ENCODE results near the gene FBXO36.

GRCh38 chr2:229997565-229997964, 75.3 kb downstream of the FBXO36 start:
- TF ChIP-seq SMC3 (IDR thresholded peaks at IDR 0.05; ENCODE audit: low read depth, low read length) (no peak), POLR2A (IDR thresholded peaks at IDR 0.05; ENCODE audit: low read depth, low read length) (no peak), FOS (IDR thresholded peaks at IDR 0.05; ENCODE audit: low read depth, low read length) (no peak), RFX5 (IDR thresholded peaks at IDR 0.05; ENCODE audit: low read depth, low read length) (no peak), USF2 (IDR thresholded peaks at IDR 0.05; ENCODE audit: low read depth, low read length) (no peak), MAFK (IDR thresholded peaks at IDR 0.05; ENCODE audit: low read depth, low read length) (no peak), CEBPB (IDR thresholded peaks at IDR 0.05; ENCODE audit: low read depth, low read length) (no peak), RCOR1 (IDR thresholded peaks at IDR 0.05; ENCODE audit: insufficient replicate concordance, low read length) (no peak), CHD1 (IDR thresholded peaks at IDR 0.05; ENCODE audit: low read depth, low read length) (no peak)
- TF ChIP-seq, protein P1, sequence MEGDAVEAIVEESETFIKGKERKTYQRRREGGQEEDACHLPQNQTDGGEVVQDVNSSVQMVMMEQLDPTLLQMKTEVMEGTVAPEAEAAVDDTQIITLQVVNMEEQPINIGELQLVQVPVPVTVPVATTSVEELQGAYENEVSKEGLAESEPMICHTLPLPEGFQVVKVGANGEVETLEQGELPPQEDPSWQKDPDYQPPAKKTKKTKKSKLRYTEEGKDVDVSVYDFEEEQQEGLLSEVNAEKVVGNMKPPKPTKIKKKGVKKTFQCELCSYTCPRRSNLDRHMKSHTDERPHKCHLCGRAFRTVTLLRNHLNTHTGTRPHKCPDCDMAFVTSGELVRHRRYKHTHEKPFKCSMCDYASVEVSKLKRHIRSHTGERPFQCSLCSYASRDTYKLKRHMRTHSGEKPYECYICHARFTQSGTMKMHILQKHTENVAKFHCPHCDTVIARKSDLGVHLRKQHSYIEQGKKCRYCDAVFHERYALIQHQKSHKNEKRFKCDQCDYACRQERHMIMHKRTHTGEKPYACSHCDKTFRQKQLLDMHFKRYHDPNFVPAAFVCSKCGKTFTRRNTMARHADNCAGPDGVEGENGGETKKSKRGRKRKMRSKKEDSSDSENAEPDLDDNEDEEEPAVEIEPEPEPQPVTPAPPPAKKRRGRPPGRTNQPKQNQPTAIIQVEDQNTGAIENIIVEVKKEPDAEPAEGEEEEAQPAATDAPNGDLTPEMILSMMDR (conservative IDR thresholded peaks at IDR 0.05; ENCODE audit: low read depth, low read length): no peak

Data from IMR-90 (cell line).